ENCODE results near the gene KPNA3.

- no peak for TF ChIP-seq CTCF (IDR thresholded peaks at IDR 0.05)
- no peak for TF ChIP-seq POLR2AphosphoS5 (IDR thresholded peaks at IDR 0.05; ENCODE audit: low read depth, low read length)
These were observed 15.2 kb upstream of the KPNA3 start for GRCh38 chr13:49807681-49808080.

Measured in Panc1 (cell line).